ENCODE measurements around the gene LYRM4.

DNA sequence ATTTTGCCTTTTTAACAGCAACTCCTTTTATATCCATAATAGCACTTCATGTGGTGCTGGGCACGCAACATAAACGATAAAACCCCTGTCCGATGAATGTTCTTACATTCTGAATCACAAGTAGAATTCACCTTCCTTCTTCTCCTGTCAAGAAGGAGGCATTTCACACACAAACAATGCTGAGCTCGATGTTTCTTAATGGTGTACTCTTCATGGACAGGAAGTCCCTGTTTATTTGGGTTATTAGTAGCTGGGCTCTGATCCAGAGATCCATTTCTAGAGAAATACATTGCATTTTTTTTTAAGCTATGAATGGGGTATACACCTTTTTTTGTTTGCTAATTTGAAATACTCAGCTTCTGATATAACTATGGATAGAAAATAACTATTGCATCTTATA lies 93.2 kb downstream of the LYRM4 start:
- TF ChIP-seq GATA2 (IDR thresholded peaks at IDR 0.05; ENCODE audit: low read depth, low read length) (no peak), GATA3 (IDR thresholded peaks at IDR 0.05; ENCODE audit: low read depth, low read length) (no peak)

All from SH-SY5Y (cell line).